ENCODE measurements around the gene EIF4G3. TPM values are rescaled to one million over a fixed set of nuclear protein-coding genes. Genes with fewer than 3 reads are reported as not detected.

The EIF4G3 gene
- polyA plus RNA-seq, 3 donors: 5.1 to 34.2 (median 5.8) TPM

- 100% methylated on average over 1 of the region's 3 CpGs for WGBS (ENCODE audit: insufficient coverage)
- Histone ChIP-seq H3K9ac (ENCODE audit: insufficient read depth, low read length, poor library complexity, severe bottlenecking) (no peak overlapping the region), H2AFZ (ENCODE audit: insufficient read depth, low read depth, low read length, poor library complexity, severe bottlenecking) (no peak overlapping the region), H3K4me1 (ENCODE audit: control insufficient read depth in 1 of 2, insufficient read depth in 2 of 2, low read length in 2 of 2) (peaks cover 3 to 9% of the 10 kb centered on the region in 2 donors), H4K20me1 (ENCODE audit: insufficient read depth, low read length) (peaks cover 10% of the 10 kb centered on the region), H3K27ac (ENCODE audit: low read depth in 1 of 2, low read length in 2 of 2) (no peak overlapping the region), H3K27me3 (ENCODE audit: control insufficient read depth in 2 of 2, insufficient read depth in 2 of 2, low read length in 2 of 2) (no peaks in the 10 kb centered on the region), H3K36me3 (replicated peaks in 1 of 2; ENCODE audit: control insufficient read depth in 1 of 2, insufficient read depth in 2 of 2, low read length in 2 of 2) (peaks cover 0 to 19% of the 10 kb centered on the region in 2 donors), H3K79me2 (ENCODE audit: insufficient read depth, low read length) (no peaks in the 10 kb centered on the region), H3K9me3 (replicated peaks in 1 of 2; ENCODE audit: control insufficient read depth in 1 of 2, insufficient read depth in 1 of 2, low read length in 2 of 2) (no peaks in the 10 kb centered on the region), H3K4me2 (replicated peaks; ENCODE audit: extremely low read depth, low read length, poor library complexity, severe bottlenecking) (no peak overlapping the region), H3K4me3 (replicated peaks in 1 of 3; ENCODE audit: low read depth in 2 of 3, low read length in 3 of 3) (no peak overlapping the region)
- Mint-ChIP-seq H3K4me1 (peaks cover 18% of the 10 kb centered on the region), H3K27ac (peak overlapping the region in 1 of 7 donors; percentile 5), H3K36me3 (peaks cover 20 to 21% of the 10 kb centered on the region in 2 donors), H3K4me3 (no peak overlapping the region), H3K9me3 (peaks cover 0 to 2% (median 0%) of the 10 kb centered on the region in 7 donors), H3K27me3 (ENCODE audit: low read depth in 3 of 3) (no peaks in the 10 kb centered on the region)
- intact Hi-C loops (cut with micrococcal nuclease): no loop called here
- no peak for DNase-seq
- TF ChIP-seq CTCF (IDR thresholded peaks at IDR 0.05): no peak
Observed at GRCh38 chr1:21003281-21004045, 173.2 kb downstream of the EIF4G3 start.

GRCh38 chr1:21001042-21001441 lies 175.7 kb downstream of the EIF4G3 start:
- Histone ChIP-seq H3K36me3 (replicated peaks in 1 of 2; ENCODE audit: control insufficient read depth in 1 of 2, insufficient read depth in 2 of 2, low read length in 2 of 2) (peaks cover 0 to 19% of the 10 kb centered on the region in 2 donors), H2AFZ (ENCODE audit: insufficient read depth, low read depth, low read length, poor library complexity, severe bottlenecking) (no peak overlapping the region), H3K4me2 (replicated peaks; ENCODE audit: extremely low read depth, low read length, poor library complexity, severe bottlenecking) (no peak overlapping the region), H3K79me2 (ENCODE audit: insufficient read depth, low read length) (no peaks in the 10 kb centered on the region), H3K27me3 (ENCODE audit: control insufficient read depth in 2 of 2, insufficient read depth in 2 of 2, low read length in 2 of 2) (no peaks in the 10 kb centered on the region), H3K9ac (ENCODE audit: insufficient read depth, low read length, poor library complexity, severe bottlenecking) (no peak overlapping the region), H4K20me1 (ENCODE audit: insufficient read depth, low read length) (peaks cover 8% of the 10 kb centered on the region), H3K4me3 (replicated peaks in 1 of 3; ENCODE audit: low read depth in 2 of 3, low read length in 3 of 3) (no peak overlapping the region), H3K9me3 (replicated peaks in 1 of 2; ENCODE audit: control insufficient read depth in 1 of 2, insufficient read depth in 1 of 2, low read length in 2 of 2) (no peaks in the 10 kb centered on the region), H3K4me1 (ENCODE audit: control insufficient read depth in 1 of 2, insufficient read depth in 2 of 2, low read length in 2 of 2) (peaks cover 8 to 21% of the 10 kb centered on the region in 2 donors), H3K27ac (ENCODE audit: low read depth in 1 of 2, low read length in 2 of 2) (no peak overlapping the region)
- intact Hi-C loops (cut with micrococcal nuclease): no loop called here
- Mint-ChIP-seq H3K27me3 (ENCODE audit: low read depth in 3 of 3) (no peaks in the 10 kb centered on the region), H3K27ac (peak overlapping the region in 1 of 7 donors; percentile 20), H3K9me3 (no peaks in the 10 kb centered on the region), H3K4me3 (no peak overlapping the region), H3K36me3 (peaks cover 20 to 21% of the 10 kb centered on the region in 2 donors), H3K4me1 (peaks cover 31% of the 10 kb centered on the region)
- TF ChIP-seq CTCF (IDR thresholded peaks at IDR 0.05): no peak
- 100% methylated on average over 1 of the region's 2 CpGs for WGBS (ENCODE audit: insufficient coverage)
- no peak for DNase-seq
